Fibroblast of the aortic adventitia (primary cell): ENCODE measurements around the gene TMEM43. TPM values are rescaled to one million over a fixed set of nuclear protein-coding genes. Genes with fewer than 3 reads are reported as not detected.
A peak's percentile ranks its signal among the peaks of the same experiment; 100 is the strongest.

ENCODE experiments used
- DNase-seq: peaks from one replicate; pipeline ENCODE4 v3.0.0-alpha.2; 2010; ENCODE audit warnings: low read depth
- H3K4me3 ChIP-seq: 2 replicates; pipeline ENCODE4 v1.5.1; 2011; ENCODE audit warnings: low read depth, mild to moderate bottlenecking, control low read depth, low read length, moderate library complexity
- CTCF ChIP-seq: IDR thresholded peaks from 2 replicates; pipeline ENCODE4 v1.5.1; 2011; ENCODE audit warnings: mild to moderate bottlenecking, low read length, control low read depth, inconsistent platforms; ENCODE audit not compliant: insufficient read depth
- total RNA-seq: library from RNA; depleted of rRNA; stranded (reverse); fragments of >200 nt; gene quantifications from 2 replicates; pipeline ENCODE4 v1.2.3, GENCODE V29; 2012; ENCODE audit warnings: low replicate concordance

The TMEM43 gene
- total RNA-seq, 1 donor, result 134 TPM

- TF ChIP-seq CTCF, result no peak
- no peak for DNase-seq
- no peak overlapping the region for H3K4me3 ChIP-seq
These were observed 7.8 kb downstream of the TMEM43 start for GRCh38 chr3:14132689-14133088.

- DNase-seq, result no peak
- no peak for TF ChIP-seq CTCF
- H3K4me3 ChIP-seq, result no peak overlapping the region
These were observed 8.4 kb downstream of the TMEM43 start for GRCh38 chr3:14133188-14133800.

GRCh38 chr3:14133876-14134275 is 9.0 kb downstream of the TMEM43 start:
- no peak for TF ChIP-seq CTCF
- H3K4me3 ChIP-seq, result no peak overlapping the region
- no peak for DNase-seq

- DNase-seq, result no peak
- no peak for TF ChIP-seq CTCF
- no peak overlapping the region for H3K4me3 ChIP-seq
These were observed 9.4 kb downstream of the TMEM43 start for GRCh38 chr3:14134291-14134690.

- TF ChIP-seq CTCF, result no peak
- no peak for DNase-seq
These were observed 10.7 kb downstream of the TMEM43 start for GRCh38 chr3:14135581-14135980.

GRCh38 chr3:14137004-14137403 is 12.2 kb downstream of the TMEM43 start:
- peak; percentile 28 for DNase-seq
- no peak for TF ChIP-seq CTCF
- H3K4me3 ChIP-seq, result no peak overlapping the region

More at GRCh38 chr3:14135581-14135980, 10.7 kb downstream of the TMEM43 start:
- H3K4me3 ChIP-seq, result no peak overlapping the region

- no peak overlapping the region for H3K4me3 ChIP-seq
- DNase-seq, result no peak
- no peak for TF ChIP-seq CTCF
These were observed 12.6 kb downstream of the TMEM43 start for GRCh38 chr3:14137445-14137844.
